SK-N-MC (cell line): ENCODE data around the gene KBTBD2.
"Not testable (repeated sequence)": the region's sequence is repeated elsewhere in the genome, so short reads cannot be mapped to it uniquely, and the experiment has no call there.

Source experiments
- FOXP2 ChIP-seq: optimal IDR thresholded peaks from 2 replicates; pipeline ENCODE3; 2011; ENCODE audit warnings: mild to moderate bottlenecking, moderate library complexity; ENCODE audit not compliant: insufficient read depth; ENCODE audit errors: extremely low read length, control extremely low read depth
- POLR2AphosphoS5 ChIP-seq: IDR thresholded peaks from 2 replicates; pipeline ENCODE4 v1.6.1; 2012; ENCODE audit warnings: mild to moderate bottlenecking, low read depth, low read length, borderline replicate concordance

- TF ChIP-seq FOXP2, POLR2AphosphoS5: not testable (repeated sequence)
Measured at GRCh38 chr7:32844748-32845147, 46.8 kb downstream of the KBTBD2 start.
